GM12892 (cell line): ENCODE data around the gene TRAPPC2L.

Source experiments
- POLR2A ChIP-seq: IDR thresholded peaks from 2 replicates; pipeline ENCODE4 v1.6.1; 2011; ENCODE audit warnings: low read depth, low read length, control low read depth
- POLR2AphosphoS5 ChIP-seq: IDR thresholded peaks from 2 replicates; pipeline ENCODE4 v1.6.1; 2011; ENCODE audit warnings: low read depth, low read length, control low read depth
- TAF1 ChIP-seq: IDR thresholded peaks from 2 replicates; pipeline ENCODE4 v1.6.1; 2011; ENCODE audit warnings: low read depth, mild to moderate bottlenecking, control low read depth, low read length, borderline replicate concordance

GRCh38 chr16:88841521-88842307 is 15.2 kb upstream of the TRAPPC2L start:
- no peak for TF ChIP-seq POLR2A
- no peak for TF ChIP-seq POLR2AphosphoS5
- no peak for TF ChIP-seq TAF1
